Measurements from ENCODE around the gene RPS6KC1.
"Not testable (repeated sequence)": the region's sequence is repeated elsewhere in the genome, so short reads cannot be mapped to it uniquely, and the experiment has no call there.

Gene RPS6KC1

GRCh38 chr1:213051127-213051880, at the start of gene RPS6KC1:
Gene RPS6KC1, plus strand, starts transcription at chr1:213051241. Its CDS starts 164 bp downstream, at chr1:213051405.
- peak; percentile 91 for DNase-seq

GRCh38 chr1:213003256-213003655, 47.8 kb upstream of the RPS6KC1 start:
- no peak for DNase-seq

- no peak for DNase-seq
These were observed 42.5 kb upstream of the RPS6KC1 start for GRCh38 chr1:213008564-213008963.

GRCh38 chr1:213014642-213015041, 36.4 kb upstream of the RPS6KC1 start:
- DNase-seq, result no peak

- peak; percentile 94 for DNase-seq
These were observed 35.7 kb upstream of the RPS6KC1 start, which contains the start of gene ANGEL2 for GRCh38 chr1:213015099-213016050. Gene ANGEL2, minus strand, starts transcription at chr1:213015867. Its CDS starts 196 bp downstream, at chr1:213015671.

- no peak for DNase-seq
These were observed 33.4 kb upstream of the RPS6KC1 start for GRCh38 chr1:213017447-213018273.

- DNase-seq, result no peak
These were observed 31.6 kb upstream of the RPS6KC1 start for GRCh38 chr1:213019450-213019849.

GRCh38 chr1:213020016-213020415, 31.0 kb upstream of the RPS6KC1 start:
- no peak for DNase-seq

- not testable (repeated sequence) for DNase-seq
These were observed 24.0 kb upstream of the RPS6KC1 start for GRCh38 chr1:213027024-213027423.

- DNase-seq, result no peak
These were observed 18.4 kb upstream of the RPS6KC1 start for GRCh38 chr1:213032651-213033050.

GRCh38 chr1:213034713-213035112, 16.3 kb upstream of the RPS6KC1 start:
- no peak for DNase-seq

- DNase-seq, result no peak
These were observed 15.5 kb upstream of the RPS6KC1 start for GRCh38 chr1:213035573-213035972.

- DNase-seq, result no peak
These were observed 9.6 kb upstream of the RPS6KC1 start for GRCh38 chr1:213041443-213041842.

GRCh38 chr1:213045321-213046226, 5.5 kb upstream of the RPS6KC1 start:
- not testable (repeated sequence) for DNase-seq

- DNase-seq, result no peak
These were observed 1.8 kb upstream of the RPS6KC1 start for GRCh38 chr1:213049232-213049631.

GRCh38 chr1:213050745-213051126, 305 bp upstream of the RPS6KC1 start:
- no peak for DNase-seq

GRCh38 chr1:213051881-213052202, 801 bp downstream of the RPS6KC1 start:
- no peak for DNase-seq

- no peak for DNase-seq
These were observed 2.4 kb downstream of the RPS6KC1 start for GRCh38 chr1:213053455-213053854.

GRCh38 chr1:213054142-213054541, 3.1 kb downstream of the RPS6KC1 start:
- no peak for DNase-seq

- DNase-seq, result no peak
These were observed 3.9 kb downstream of the RPS6KC1 start for GRCh38 chr1:213054733-213055591.

- DNase-seq, result no peak
These were observed 4.7 kb downstream of the RPS6KC1 start for GRCh38 chr1:213055767-213056166.
